ENCODE measurements around the gene C9orf72. TPM values are rescaled to one million over a fixed set of nuclear protein-coding genes. Genes with fewer than 3 reads are reported as not detected.

The C9orf72 gene
- total RNA-seq, 2 donors from 2014 or later, result 12.8 to 15.2 TPM

DNA sequence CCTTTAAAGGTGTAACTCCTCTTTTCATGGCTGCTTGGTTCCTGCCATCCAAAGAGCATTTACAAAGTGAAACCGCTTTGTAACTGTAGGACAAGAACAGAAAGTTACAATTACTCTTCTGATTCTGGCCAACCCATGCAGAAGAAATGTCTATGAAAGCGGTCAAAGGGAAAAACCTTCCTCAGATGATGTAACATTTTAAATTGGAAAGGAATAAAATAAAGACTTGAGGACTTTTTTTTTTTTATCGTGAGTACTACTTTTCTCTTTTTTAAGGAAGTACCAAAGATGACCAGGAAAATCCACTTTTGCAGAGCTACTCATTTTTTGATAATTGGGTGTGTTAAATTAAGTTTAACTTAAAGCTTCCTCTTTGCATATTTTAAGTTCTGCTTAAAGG, 13.0 kb upstream of the C9orf72 start:
- no peak for DNase-seq
- no peak for ATAC-seq
- intact Hi-C loops (cut with DNase I), result no loop called here

GRCh38 chr9:27584931-27585330, 11.7 kb upstream of the C9orf72 start:
- intact Hi-C loops (cut with DNase I), result no loop called here
- ATAC-seq (no peak), DNase-seq (no peak)

GRCh38 chr9:27582794-27583193, 9.5 kb upstream of the C9orf72 start:
- ATAC-seq (no peak), DNase-seq (no peak)
- intact Hi-C loops (cut with DNase I), result no loop called here

- intact Hi-C loops (cut with DNase I), result no loop called here
- DNase-seq, result no peak
- ATAC-seq, result no peak
These were observed 8.5 kb upstream of the C9orf72 start for GRCh38 chr9:27581826-27582225.

DNA sequence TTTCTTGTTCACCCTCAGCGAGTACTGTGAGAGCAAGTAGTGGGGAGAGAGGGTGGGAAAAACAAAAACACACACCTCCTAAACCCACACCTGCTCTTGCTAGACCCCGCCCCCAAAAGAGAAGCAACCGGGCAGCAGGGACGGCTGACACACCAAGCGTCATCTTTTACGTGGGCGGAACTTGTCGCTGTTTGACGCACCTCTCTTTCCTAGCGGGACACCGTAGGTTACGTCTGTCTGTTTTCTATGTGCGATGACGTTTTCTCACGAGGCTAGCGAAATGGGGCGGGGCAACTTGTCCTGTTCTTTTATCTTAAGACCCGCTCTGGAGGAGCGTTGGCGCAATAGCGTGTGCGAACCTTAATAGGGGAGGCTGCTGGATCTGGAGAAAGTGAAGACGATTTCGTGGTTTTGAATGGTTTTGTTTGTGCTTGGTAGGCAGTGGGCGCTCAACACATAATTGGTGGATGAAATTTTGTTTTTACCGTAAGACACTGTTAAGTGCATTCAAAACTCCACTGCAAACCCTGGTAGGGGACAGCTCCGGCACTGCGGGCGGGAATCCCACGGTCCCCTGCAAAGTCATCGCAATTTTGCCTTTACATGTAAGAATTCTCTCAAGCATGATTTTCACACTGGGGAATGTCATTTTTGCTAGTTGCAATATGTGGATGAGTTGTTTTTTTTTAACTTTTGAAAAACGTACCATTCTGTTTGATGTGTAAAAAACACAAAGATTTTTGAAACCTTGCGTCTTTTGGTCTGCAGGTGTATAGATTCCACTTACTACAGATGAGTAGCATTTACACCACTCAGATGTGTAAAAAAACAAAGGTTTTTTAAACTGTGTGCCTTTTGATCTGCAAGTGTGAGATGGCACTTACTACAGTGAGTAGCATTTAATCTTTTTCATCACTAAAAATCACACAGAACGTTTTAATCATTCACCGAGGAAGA, 631 bp upstream of the C9orf72 start:
- DNase-seq (peak; percentile 96), ATAC-seq (peak; percentile 90 to 91)
- intact Hi-C loops (cut with DNase I), result no loop called here

DNA sequence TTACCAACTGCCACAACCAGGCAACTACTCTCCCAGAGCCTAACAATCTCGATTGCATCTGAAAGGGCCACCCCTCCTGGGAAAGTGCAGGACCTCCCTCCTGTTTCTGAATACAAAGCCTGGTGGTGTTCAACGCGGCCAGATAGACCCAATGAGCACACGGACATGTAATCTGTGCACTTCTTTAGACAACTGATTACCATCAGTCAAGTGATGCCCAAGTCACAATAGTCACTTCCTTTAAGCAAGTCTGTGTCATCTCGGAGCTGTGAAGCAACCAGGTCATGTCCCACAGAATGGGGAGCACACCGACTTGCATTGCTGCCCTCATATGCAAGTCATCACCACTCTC, 739 bp downstream of the C9orf72 start:
- DNase-seq, result no peak
- intact Hi-C loops (cut with DNase I), result no loop called here
- peak; percentile 13 to 36 for ATAC-seq

- ATAC-seq (no peak), DNase-seq (no peak)
- intact Hi-C loops (cut with DNase I), result no loop called here
These were observed 1.2 kb downstream of the C9orf72 start for GRCh38 chr9:27572061-27572460.

DNA sequence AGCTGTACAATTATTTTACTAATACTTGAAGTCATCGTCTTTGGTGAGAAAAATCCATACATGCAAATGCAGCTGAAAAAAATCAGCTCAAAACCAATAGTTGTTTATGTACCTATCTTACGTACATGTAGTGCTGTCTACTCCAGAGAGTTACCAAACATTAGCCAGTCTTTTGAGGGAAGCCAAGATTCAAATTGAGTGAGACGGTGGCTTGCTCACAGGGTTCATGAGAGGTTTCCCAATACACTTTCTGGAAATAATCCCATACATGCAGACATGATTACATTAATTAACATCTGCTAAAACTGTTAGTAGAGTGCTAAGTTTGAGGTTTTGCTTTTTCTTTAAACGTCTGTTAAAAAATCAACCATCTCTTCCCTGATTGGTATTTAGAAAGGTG, 2.3 kb downstream of the C9orf72 start:
- no peak for DNase-seq
- intact Hi-C loops (cut with DNase I), result no loop called here
- no peak for ATAC-seq

DNA sequence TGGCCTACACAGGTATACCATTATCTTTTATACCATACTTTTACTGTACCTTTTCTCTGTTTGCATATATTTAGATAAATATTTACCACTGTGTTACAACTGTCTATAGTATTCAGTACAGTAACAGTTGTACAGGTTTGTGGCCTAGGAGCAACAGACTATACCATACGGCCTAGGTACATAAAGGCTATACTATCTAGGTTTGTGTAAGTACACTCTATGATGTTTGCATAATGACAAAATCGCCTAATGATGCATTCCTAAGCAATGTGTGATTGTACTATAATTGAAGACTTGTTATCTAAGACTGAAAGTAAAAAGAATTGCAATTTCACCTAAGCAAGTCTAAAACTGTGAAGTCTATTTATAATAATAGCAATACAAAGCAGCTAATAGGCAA, 3.9 kb downstream of the C9orf72 start:
- DNase-seq, result no peak
- no peak for ATAC-seq
- intact Hi-C loops (cut with DNase I), result no loop called here

- intact Hi-C loops (cut with DNase I), result no loop called here
- ATAC-seq, result no peak
- DNase-seq, result no peak
These were observed 7.2 kb downstream of the C9orf72 start for GRCh38 chr9:27566118-27566517.

DNA sequence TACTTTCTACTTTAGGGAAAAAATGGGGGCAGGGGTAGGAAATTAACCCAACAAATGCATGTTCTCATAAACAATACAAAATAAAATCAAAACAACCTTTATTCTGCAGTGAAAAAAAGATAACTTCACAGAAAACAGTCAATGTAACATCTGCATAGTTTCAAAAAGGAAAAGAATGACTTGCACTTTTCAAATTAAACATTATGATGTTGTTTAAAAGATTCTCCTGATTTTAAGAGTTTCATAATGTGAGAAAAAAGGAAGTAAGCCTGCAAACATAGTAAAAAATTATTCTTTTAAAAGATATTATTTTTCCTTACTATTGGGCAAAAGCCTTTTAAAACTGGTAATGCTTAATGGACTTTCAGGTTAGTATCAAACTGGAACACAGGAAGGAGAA, 7.6 kb downstream of the C9orf72 start:
- ATAC-seq (no peak), DNase-seq (no peak)
- intact Hi-C loops (cut with DNase I), result no loop called here

- ATAC-seq (peak in 1 of 2 donors; percentile 51), DNase-seq (no peak)
- intact Hi-C loops (cut with DNase I), result no loop called here
These were observed 8.6 kb downstream of the C9orf72 start for GRCh38 chr9:27564670-27565069.

DNA sequence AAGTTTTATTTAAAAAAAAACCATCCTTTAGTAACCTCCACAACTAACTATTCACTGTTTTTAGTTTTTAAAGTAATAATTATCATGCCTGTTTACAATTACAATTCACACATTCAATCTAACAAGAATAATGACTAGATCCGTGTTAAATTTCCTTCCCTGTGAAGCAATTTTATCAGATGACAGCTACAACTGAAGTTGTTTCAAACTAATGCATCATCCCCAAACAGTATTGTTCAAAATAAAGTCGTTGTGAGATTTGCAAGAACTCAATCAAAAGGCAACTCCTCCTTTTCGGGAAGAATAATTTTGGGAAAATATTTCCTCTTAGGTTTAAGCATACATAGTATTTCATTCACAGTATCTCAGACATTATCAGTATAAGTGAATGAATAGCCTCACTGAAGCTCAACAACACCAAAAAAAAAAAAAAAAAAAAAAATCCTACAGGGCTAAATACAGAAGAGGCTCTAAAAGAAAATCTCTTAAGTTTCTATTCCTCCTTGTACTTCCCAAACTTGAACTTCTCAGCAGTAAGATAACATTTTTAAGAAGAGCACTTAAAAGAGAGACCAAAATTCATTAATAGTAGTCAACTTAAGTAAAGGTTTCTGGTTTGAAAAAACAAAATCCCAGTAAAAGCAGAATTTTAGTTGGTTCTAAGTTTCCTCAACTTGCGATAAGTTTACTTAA, 9.4 kb downstream of the C9orf72 start:
- no peak for DNase-seq
- intact Hi-C loops (cut with DNase I), result no loop called here
- no peak for ATAC-seq

DNA sequence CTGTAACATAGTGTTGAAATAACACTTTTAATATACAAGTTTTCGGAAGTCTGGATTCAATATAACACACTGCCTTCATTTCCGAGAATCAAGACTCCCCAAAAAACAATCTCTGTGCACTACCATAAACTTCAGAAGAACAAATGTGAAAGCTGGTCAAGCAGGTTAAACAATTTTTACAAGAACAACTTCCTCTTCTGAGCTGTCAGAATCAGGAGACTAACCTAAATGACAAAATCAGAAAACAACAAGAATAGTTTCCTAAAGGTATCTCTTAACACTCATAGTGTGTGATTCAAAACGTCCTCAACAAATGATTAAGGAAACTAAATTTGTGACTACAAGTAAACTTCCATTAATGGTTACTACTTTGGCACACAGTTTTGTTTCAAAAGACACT, 11.6 kb downstream of the C9orf72 start:
- DNase-seq (no peak), ATAC-seq (no peak)
- intact Hi-C loops (cut with DNase I), result no loop called here

DNA sequence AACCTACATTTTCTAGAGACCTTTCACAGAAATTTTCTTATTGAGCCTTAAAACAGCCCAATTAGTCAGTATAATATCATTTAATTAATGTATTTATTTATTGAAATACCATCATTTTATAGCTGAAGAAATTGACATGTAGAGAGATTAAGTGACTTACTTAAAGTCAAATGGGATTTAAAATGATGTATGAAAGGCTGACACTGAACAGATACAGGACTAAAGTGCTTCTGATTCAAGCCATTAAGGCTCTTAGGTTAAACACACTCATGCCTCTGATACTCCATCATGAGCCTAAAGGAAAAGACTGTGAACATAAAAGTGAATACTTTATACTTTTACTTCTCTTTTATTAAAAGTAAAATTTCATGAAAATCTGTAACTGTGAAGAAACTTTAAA, 12.8 kb downstream of the C9orf72 start:
- no peak for ATAC-seq
- intact Hi-C loops (cut with DNase I), result no loop called here
- DNase-seq, result no peak

DNA sequence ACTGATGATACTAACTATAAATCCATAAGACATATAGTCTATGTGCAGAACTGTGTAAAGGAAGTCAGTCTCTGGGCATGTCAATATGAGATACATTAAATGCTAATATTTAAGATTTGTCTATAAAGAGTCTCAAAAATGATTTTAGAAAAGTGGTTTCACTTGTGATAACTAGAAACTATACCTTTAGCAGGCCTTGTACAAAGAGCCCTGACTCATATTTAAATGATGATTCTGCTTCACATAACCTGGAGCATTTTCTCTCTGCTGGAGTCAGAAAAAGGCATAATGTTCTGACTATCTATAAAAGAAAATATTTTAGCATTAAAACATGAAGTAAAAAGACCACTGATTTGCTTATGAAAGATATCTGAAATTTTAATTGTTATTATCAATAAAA, 15.0 kb downstream of the C9orf72 start:
- intact Hi-C loops (cut with DNase I), result no loop called here
- no peak for ATAC-seq

GRCh38 chr9:27556470-27556869, 16.8 kb downstream of the C9orf72 start:
- intact Hi-C loops (cut with DNase I), result no loop called here
- no peak for DNase-seq
- ATAC-seq, result no peak

More for the DNA sequence above, 15.0 kb downstream of the C9orf72 start:
- DNase-seq, result no peak

DNA sequence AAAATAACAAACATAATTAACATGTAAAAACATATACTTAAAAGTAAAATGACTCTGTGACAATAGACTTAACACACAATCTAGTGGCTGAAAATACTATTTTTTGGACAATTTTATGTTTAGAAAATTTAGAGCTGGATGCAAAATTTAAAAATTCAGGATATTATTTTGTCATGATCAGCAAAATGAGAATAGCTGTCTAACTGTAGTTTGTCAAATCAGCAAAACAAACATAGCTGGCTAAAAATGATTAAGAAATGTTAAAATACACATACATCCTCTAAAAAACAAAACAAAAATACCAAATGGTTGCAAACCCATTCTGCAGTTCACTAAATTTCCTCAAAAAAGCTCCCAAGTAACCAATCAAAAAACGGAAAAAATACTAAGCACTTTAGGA, 18.6 kb downstream of the C9orf72 start:
- intact Hi-C loops (cut with DNase I), result no loop called here
- ATAC-seq (no peak), DNase-seq (no peak)

GRCh38 chr9:27549196-27549755, 24.0 kb downstream of the C9orf72 start:
- ATAC-seq (no peak), DNase-seq (no peak)
- intact Hi-C loops (cut with DNase I), result loop anchor here in 1 of 2 donors (5.0 kb wide), 1 partner anchor 217 kb away; no protein-coding TSS in a partner anchor

GRCh38 chr9:27548055-27548741, 25.1 kb downstream of the C9orf72 start:
- no peak for DNase-seq
- intact Hi-C loops (cut with DNase I), result loop anchor here (1.0 to 5.0 kb wide), 2 partner anchors 215 to 216 kb away; no protein-coding TSS in a partner anchor
- peak; percentile 73 to 82 for ATAC-seq
